GM18867 (cell line): Measurements from ENCODE around the gene SAMD8.
"Not testable (repeated sequence)": the region's sequence is repeated elsewhere in the genome, so short reads cannot be mapped to it uniquely, and the experiment has no call there.

ENCODE experiments used
- ATAC-seq: cut with Tn5 transposase; IDR thresholded peaks from one replicate; pipeline ENCODE4 v1.9.1; 2021; ENCODE audit warnings: mild to moderate bottlenecking, moderate library complexity; ENCODE audit not compliant: unreplicated experiment

SAMD8 gene

GRCh38 chr10:75137533-75138438 is 26.3 kb downstream of the SAMD8 start:
- ATAC-seq, result no peak

DNA sequence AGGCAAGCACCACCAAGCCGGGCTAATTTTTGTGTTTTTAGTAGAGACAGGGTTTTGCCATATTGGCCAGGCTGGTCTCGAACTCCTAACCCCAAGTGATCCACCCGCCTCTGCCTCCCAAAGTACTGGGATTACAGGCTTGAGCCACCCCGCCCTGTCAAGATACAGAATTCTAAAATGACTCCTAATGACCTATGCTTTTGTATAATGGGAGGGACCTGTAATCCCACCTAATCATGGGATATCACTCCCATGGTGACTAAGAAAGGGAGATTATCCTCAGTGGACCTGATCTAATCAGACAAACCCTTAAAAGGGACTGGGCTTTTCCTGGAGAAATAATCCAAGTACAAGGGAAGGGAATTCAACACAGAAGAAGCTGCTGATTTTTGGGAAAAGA is 28.8 kb downstream of the SAMD8 start:
- ATAC-seq, result no peak

DNA sequence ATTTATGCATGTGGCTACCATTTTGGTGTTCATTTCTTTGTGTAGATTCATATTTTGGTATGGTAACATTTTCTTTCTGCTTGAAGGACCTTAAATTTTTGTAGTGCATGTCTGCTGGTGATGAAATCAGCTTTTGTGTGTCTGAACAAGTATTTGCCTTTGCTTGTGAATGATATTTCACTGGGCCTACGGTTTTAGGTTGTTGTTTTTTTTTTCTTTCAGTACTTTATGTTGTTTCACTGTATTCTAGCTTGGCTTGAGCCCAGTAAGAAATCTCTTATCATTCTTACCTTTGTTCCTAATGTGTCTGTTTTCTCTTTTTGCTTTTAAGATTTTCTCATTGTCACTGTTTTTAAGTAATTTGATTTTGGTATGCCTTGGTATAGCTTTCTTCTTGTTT is 31.9 kb downstream of the SAMD8 start:
- ATAC-seq, result no peak

DNA sequence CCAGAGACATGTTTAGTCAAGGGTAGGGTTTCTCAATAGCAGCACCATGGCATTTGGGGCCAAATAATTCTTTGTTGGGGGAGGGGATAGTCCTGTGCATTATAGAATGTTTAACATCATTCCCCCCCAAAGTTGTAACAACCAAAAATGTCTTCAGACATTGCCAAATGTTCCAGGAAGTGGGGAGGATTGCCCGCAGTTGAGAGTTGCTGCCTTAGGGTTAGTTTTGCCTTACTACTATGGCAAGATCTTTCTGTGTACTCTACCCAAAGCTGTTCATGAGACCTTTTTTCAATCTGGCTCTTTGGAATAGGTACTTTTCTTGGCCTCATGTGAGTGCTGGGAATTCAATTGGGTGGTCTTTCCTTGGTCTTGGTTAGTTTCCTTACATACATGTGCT is 34.1 kb downstream of the SAMD8 start:
- no peak for ATAC-seq

- no peak for ATAC-seq
These were observed 35.3 kb downstream of the SAMD8 start for GRCh38 chr10:75146780-75147179.

DNA sequence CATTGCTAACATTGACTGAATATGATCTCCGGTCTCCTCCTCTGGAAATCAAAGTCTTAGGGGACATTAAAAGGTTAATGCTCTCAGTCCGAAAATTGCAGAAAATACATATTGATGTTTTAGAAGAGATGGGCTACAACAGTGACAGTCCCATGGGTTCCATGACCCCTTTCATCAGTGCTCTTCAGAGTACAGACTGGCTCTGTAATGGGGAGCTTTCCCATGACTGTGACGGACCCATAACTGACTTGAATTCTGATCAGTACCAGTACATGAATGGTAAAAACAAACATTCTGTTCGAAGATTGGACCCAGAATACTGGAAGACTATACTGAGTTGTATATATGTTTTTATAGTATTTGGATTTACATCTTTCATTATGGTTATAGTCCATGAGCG is 39.2 kb downstream of the SAMD8 start:
- ATAC-seq, result no peak

- ATAC-seq, result no peak
These were observed 48.1 kb downstream of the SAMD8 start for GRCh38 chr10:75159519-75159918.

GRCh38 chr10:75165684-75166622 is 54.5 kb downstream of the SAMD8 start:
- ATAC-seq, result peak; percentile 92

DNA sequence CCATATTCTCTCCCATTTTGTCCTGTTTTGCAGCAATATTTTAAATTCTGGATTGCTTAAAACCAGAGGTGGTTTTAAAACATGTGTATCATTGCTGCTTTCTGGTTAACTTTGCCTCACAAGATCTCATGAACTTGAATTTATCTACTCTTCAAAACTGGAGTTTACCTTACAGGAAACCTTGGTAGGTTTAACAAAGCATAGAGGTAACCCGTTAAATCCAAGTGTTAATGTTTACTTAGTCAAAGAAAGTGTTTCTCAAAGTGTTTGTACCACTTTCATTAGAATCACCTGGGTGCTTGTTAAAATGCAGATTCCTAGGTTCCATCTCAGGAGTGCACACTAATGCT is 55.1 kb downstream of the SAMD8 start:
- ATAC-seq, result peak; percentile 29

DNA sequence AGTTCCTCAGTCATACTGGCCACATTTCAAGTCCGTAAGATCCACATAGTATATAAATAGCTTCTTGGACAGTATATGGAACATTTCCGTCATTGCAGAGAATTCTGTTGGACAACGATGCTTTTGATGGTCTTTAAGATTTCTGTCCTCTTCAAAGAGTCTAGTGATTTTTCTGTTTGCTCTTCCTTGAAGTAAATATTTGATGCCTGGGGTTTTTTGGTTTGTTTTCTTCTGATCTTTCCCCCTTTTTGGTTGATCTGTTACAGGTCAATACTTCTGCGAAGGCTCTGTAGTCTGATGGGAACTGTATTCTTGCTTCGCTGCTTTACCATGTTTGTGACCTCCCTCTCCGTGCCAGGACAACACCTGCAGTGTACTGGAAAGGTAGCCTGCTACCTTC is 56.8 kb downstream of the SAMD8 start:
- ATAC-seq, result no peak

- no peak for ATAC-seq
These were observed 58.8 kb downstream of the SAMD8 start for GRCh38 chr10:75170215-75170614.

DNA sequence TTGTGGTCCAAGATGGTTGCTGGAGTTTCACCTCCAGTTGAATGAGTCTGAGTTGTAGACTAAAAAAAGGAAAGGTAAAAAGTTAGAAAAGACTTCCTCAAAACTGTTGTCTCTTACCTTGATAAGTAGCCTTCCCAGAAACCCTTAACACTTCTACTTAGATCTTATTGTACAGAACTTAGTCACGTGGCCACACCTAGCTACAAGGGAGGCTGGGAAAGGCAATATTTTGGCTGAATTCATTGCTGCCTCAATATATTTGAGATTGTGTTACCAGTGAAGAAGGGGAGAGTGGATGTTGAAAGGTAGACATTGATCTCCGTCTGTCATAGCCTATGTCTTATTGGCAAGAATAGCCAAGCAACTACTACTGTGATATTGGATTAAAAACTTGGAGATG is 63.6 kb downstream of the SAMD8 start:
- ATAC-seq, result no peak

DNA sequence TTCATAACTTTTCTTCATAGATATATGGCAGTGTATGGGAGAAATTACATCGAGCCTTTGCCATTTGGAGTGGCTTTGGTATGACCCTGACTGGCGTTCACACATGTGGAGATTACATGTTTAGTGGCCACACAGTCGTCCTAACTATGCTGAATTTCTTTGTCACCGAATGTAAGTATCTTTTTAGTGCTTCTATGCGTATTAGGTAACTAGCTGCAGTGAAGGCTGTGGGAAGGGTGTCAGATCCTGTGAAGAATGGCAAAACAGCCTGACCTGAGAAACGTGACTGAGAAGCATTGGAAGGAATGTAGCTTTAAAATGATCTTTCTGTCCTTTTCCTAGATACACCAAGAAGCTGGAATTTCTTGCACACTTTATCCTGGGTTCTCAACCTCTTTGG is 64.6 kb downstream of the SAMD8 start:
- no peak for ATAC-seq

- ATAC-seq, result no peak
These were observed 65.3 kb downstream of the SAMD8 start for GRCh38 chr10:75176736-75177135.

GRCh38 chr10:75179657-75180177 is 68.3 kb downstream of the SAMD8 start:
- no peak for ATAC-seq

DNA sequence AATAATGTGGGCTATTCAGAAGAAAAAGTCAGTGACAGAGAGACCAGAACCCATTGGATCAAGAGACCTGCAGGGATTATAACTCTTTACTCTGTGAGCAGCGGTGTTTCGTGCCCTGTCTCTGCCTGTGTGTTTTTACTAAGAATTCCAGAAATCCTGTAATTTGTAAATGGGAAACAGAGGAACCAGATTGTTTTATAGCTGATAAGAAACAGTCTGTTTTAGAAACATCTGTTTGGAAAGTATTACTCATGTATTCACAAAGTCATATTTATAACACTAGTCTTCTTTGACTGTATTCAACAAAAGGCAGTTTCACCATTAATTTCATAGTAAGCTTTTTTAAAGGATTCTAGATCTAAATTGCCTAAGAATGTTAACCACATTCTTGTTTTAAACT is 69.1 kb downstream of the SAMD8 start:
- no peak for ATAC-seq

DNA sequence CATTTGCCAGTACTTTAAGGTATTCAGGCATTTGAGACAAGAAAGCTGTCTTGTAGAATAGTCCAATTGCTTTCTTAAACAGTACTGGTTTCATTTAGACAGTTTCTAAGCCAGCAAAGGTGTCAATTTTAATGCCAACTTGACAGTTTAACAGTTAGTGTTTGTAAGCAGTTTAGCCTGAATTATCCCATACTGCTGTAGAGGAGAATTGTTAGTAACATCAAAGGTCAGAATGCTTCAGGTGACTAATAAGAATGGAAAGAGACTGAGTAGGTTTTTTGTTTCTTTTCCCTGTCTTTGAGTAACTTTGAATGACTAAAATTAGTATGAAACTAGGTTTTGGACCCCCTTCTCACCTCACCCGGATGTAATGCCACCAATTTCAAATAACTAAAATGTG is 69.6 kb downstream of the SAMD8 start:
- ATAC-seq, result no peak

GRCh38 chr10:75186310-75186709 is 74.9 kb downstream of the SAMD8 start:
- ATAC-seq, result no peak

GRCh38 chr10:75187961-75188426 is 76.5 kb downstream of the SAMD8 start:
- peak; percentile 68 for ATAC-seq

DNA sequence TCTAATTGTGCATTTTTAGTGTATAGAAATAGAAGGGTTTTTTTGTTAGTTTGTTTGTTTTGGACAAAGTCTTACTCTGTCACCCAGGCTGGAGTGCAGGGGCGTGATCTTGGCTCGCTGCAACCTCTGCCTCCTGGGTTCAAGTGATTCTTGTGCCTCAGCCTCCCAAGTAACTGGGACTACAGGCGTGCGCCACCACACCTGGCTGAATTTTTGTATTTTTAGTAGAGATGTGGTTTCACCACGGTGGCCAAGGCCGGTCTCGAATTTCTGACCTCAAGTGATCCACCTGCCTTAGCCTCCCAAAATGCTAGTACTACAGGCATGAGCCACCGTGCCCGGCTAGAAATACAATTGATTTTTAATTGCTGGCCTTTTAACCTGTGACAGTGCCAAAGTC is 77.1 kb downstream of the SAMD8 start:
- ATAC-seq, result not testable (repeated sequence)

GRCh38 chr10:75189266-75190096 is 78.0 kb downstream of the SAMD8 start:
- no peak for ATAC-seq
